Measurements from ENCODE around the gene GDE1. TPM values are rescaled to one million over a fixed set of nuclear protein-coding genes. Genes with fewer than 3 reads are reported as not detected.

The GDE1 gene
- total RNA-seq, 4 donors from 2014 or later: 80.9 to 143 (median 108) TPM

- no peak overlapping the region for H3K4me3 ChIP-seq
- WGBS, 2 donors (ENCODE audit: low coverage in 1 of 2): 94 to 97% methylated on average over 4 to 5 of the region's 5 CpGs
- no peaks in the 10 kb centered on the region for H3K9me3 ChIP-seq
- H3K36me3 ChIP-seq: peaks cover 3 to 98% of the 10 kb centered on the region in 2 donors
- TF ChIP-seq CTCF (IDR thresholded peaks at IDR 0.05) (no peak), POLR2AphosphoS5 (IDR thresholded peaks at IDR 0.05) (no peak), EP300 (IDR thresholded peaks at IDR 0.05) (no peak), POLR2A (IDR thresholded peaks at IDR 0.05) (no peak)
- H3K27ac ChIP-seq: no peak overlapping the region
- ATAC-seq: no peak
- H3K27me3 ChIP-seq: no peaks in the 10 kb centered on the region
- H3K4me1 ChIP-seq: no peaks in the 10 kb centered on the region
Measured at GRCh38 chr16:19503461-19504075, 18.3 kb downstream of the GDE1 start.

- no peaks in the 10 kb centered on the region for H3K9me3 ChIP-seq
- H3K4me3 ChIP-seq: no peak overlapping the region
- H3K27me3 ChIP-seq: no peaks in the 10 kb centered on the region
- peak; percentile 36 for ATAC-seq
- TF ChIP-seq CTCF (IDR thresholded peaks at IDR 0.05) (peak; percentile 57 to 76 (median 65)), POLR2A (IDR thresholded peaks at IDR 0.05) (no peak)
- peaks cover 3 to 91% of the 10 kb centered on the region in 2 donors for H3K36me3 ChIP-seq
- no peaks in the 10 kb centered on the region for H3K4me1 ChIP-seq
- no peak overlapping the region for H3K27ac ChIP-seq
- WGBS, 2 donors (ENCODE audit: low coverage in 1 of 2): 85 to 90% methylated on average over 2 of the region's 3 CpGs
Measured at GRCh38 chr16:19502395-19503131, 19.3 kb downstream of the GDE1 start.

GRCh38 chr16:19499481-19499880, 22.4 kb downstream of the GDE1 start:
- no peak overlapping the region for H3K4me3 ChIP-seq
- TF ChIP-seq POLR2AphosphoS5 (IDR thresholded peaks at IDR 0.05) (no peak), EP300 (IDR thresholded peaks at IDR 0.05) (no peak), POLR2A (IDR thresholded peaks at IDR 0.05) (no peak), CTCF (IDR thresholded peaks at IDR 0.05) (no peak)

DNA sequence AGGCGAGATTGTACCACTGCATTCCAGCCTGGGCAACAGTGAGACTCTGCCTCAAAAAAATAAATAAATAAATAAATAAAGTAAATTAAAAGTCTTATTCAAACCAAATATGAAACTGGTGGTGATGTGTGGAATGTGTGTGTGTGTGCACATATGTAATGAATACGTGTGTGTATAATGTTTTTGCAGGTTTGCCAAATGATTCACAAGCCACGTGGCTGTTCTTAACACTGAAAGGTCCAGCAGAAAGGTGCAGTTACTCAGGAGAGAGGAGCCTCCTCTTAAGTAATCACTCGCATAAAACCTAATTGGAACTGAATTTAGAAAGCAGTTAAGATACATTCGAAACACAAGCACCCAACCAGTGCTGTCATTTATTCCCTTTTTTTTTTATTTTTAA, 22.9 kb downstream of the GDE1 start:
- Histone ChIP-seq H3K4me1 (no peaks in the 10 kb centered on the region), H3K27ac (no peak overlapping the region), H3K36me3 (peaks cover 0 to 57% of the 10 kb centered on the region in 2 donors), H3K4me3 (no peak overlapping the region), H3K9me3 (no peaks in the 10 kb centered on the region), H3K27me3 (no peaks in the 10 kb centered on the region)
- WGBS, 2 donors (ENCODE audit: low coverage in 1 of 2): 73 to 80% methylated on average over 4 to 5 of the region's 5 CpGs
- TF ChIP-seq EP300 (IDR thresholded peaks at IDR 0.05) (no peak), CTCF (IDR thresholded peaks at IDR 0.05) (no peak)
- no peak for ATAC-seq

More at GRCh38 chr16:19499481-19499880, 22.4 kb downstream of the GDE1 start:
- H3K27me3 ChIP-seq: no peaks in the 10 kb centered on the region
- H3K9me3 ChIP-seq: no peaks in the 10 kb centered on the region
- H3K27ac ChIP-seq: no peak overlapping the region
- 88 to 97% methylated on average over 3 of the region's 3 CpGs for WGBS, 2 donors (ENCODE audit: low coverage in 1 of 2)
- ATAC-seq: no peak
- H3K36me3 ChIP-seq: peaks cover 3 to 61% of the 10 kb centered on the region in 2 donors
- H3K4me1 ChIP-seq: no peaks in the 10 kb centered on the region

DNA sequence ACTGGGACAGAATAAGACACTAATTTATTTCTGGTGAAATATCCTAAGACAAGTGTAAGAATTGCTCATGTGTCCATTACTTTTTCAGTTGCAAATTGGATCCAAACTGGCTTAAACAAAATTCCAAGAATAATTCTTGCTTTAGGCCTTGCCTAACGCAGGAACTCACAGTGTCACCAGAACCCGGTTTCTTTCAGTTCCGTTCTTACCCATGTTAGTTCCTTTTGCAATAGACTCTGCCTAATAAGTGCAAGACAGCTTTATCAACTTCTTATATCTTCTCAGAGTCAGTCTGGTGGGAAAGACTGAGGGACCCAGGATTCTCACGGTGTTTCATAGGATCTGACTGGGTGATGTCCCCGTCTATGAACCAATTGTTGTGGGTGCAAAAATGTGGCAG, 24.7 kb downstream of the GDE1 start:
- no peak overlapping the region for H3K27ac ChIP-seq
- ATAC-seq: no peak
- WGBS, 2 donors (ENCODE audit: low coverage in 1 of 2): 71 to 100% methylated on average over 2 to 5 of the region's 5 CpGs
- no peaks in the 10 kb centered on the region for H3K4me1 ChIP-seq
- TF ChIP-seq POLR2AphosphoS5 (IDR thresholded peaks at IDR 0.05): no peak
- H3K36me3 ChIP-seq: peaks cover 0 to 39% of the 10 kb centered on the region in 2 donors
- H3K27me3 ChIP-seq: no peaks in the 10 kb centered on the region
- no peak overlapping the region for H3K4me3 ChIP-seq
- no peaks in the 10 kb centered on the region for H3K9me3 ChIP-seq
